ENCODE measurements around the gene ZFHX3.

The ZFHX3 gene

GRCh38 chr16:72787130-72787513 is 260.8 kb downstream of the ZFHX3 start:
- DNase-seq, result no peak

GRCh38 chr16:72786606-72787005 is 261.3 kb downstream of the ZFHX3 start:
- no peak for DNase-seq

- no peak for DNase-seq
Observed at GRCh38 chr16:72785886-72786285, 262.0 kb downstream of the ZFHX3 start.

GRCh38 chr16:72785171-72785570 is 262.8 kb downstream of the ZFHX3 start:
- no peak for DNase-seq

GRCh38 chr16:72783716-72784318 is 264.1 kb downstream of the ZFHX3 start:
- no peak for DNase-seq

- no peak for DNase-seq
Observed at GRCh38 chr16:72769876-72770275, 278.1 kb downstream of the ZFHX3 start.

GRCh38 chr16:72768591-72768990 is 279.3 kb downstream of the ZFHX3 start:
- no peak for DNase-seq

GRCh38 chr16:72766506-72766905 is 281.4 kb downstream of the ZFHX3 start:
- no peak for DNase-seq

- DNase-seq, result no peak
Observed at GRCh38 chr16:72764015-72764654, 283.8 kb downstream of the ZFHX3 start.

- DNase-seq, result no peak
Observed at GRCh38 chr16:72760581-72760980, 287.3 kb downstream of the ZFHX3 start.

- no peak for DNase-seq
Observed at GRCh38 chr16:72753881-72754280, 294.0 kb downstream of the ZFHX3 start.

GRCh38 chr16:72752004-72752695 is 295.8 kb downstream of the ZFHX3 start:
- no peak for DNase-seq

GRCh38 chr16:72751076-72751475 is 296.9 kb downstream of the ZFHX3 start:
- no peak for DNase-seq

GRCh38 chr16:72749091-72749490 is 298.8 kb downstream of the ZFHX3 start:
- no peak for DNase-seq

GRCh38 chr16:72744076-72744793 is 303.7 kb downstream of the ZFHX3 start:
- no peak for DNase-seq

- no peak for DNase-seq
Observed at GRCh38 chr16:72743011-72743761, 304.7 kb downstream of the ZFHX3 start.

GRCh38 chr16:72740347-72740746 is 307.6 kb downstream of the ZFHX3 start:
- no peak for DNase-seq

GRCh38 chr16:72739577-72739976 is 308.4 kb downstream of the ZFHX3 start:
- DNase-seq, result no peak

- DNase-seq, result no peak
Observed at GRCh38 chr16:72736074-72736473, 311.9 kb downstream of the ZFHX3 start.
